Measurements from ENCODE around the gene FERMT2. TPM values are rescaled to one million over a fixed set of nuclear protein-coding genes. Genes with fewer than 3 reads are reported as not detected.

FERMT2 gene
- total RNA-seq, 1 donor from 2014 or later = 2.1 TPM

DNA sequence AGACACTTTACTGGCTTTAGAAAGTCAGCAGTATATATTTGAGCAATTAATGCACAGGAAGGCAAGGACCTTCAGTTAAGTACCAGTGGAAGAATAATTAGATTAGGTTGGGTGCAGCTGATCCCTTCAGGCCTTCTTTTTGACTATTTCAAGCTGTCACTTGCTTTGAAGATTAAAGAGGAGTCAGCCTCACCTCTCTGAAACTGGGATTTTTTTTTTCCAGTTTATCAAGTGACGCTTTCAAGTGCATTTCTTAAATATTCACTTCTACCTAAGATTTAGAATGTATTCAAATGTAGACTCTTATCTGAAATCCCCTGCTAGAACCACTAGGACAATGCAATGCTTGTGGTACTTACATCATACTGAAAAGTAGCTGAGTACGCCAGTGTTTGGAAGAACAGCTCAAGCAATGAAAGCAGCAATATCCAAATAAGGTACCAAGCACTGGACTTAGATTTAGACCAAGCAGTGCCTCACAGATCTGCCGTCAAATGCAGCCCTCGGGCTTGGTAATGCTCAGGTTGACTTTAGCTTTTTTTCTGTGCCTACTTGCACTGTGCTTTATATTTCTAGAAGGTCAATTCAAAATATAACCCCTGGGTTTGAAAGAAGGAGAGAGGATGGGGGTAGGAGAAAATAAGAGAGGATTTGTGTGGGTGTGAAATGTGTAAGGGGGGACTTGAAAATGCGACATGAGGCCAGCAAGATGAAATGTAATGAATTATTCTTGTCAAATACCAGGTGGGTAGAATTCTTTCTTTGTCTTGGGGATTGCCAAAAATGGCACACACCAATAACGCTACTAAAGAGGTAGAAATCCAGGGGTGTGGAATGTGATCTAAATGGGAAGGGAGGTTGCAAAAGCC is 3.7 kb upstream of the FERMT2 start:
- Mint-ChIP-seq H3K27me3 (ENCODE audit: insufficient read depth) (peaks cover 36% of the 10 kb centered on the region), H3K4me3 (no peak overlapping the region), H3K4me1 (ENCODE audit: low read depth) (peaks cover 9% of the 10 kb centered on the region), H3K27ac (no peak overlapping the region), H3K36me3 (ENCODE audit: low read depth) (no peaks in the 10 kb centered on the region), H3K9me3 (no peaks in the 10 kb centered on the region)
- intact Hi-C loops (cut with micrococcal nuclease) = no loop called here
- DNase-seq (ENCODE audit: low spot score) = no peak

DNA sequence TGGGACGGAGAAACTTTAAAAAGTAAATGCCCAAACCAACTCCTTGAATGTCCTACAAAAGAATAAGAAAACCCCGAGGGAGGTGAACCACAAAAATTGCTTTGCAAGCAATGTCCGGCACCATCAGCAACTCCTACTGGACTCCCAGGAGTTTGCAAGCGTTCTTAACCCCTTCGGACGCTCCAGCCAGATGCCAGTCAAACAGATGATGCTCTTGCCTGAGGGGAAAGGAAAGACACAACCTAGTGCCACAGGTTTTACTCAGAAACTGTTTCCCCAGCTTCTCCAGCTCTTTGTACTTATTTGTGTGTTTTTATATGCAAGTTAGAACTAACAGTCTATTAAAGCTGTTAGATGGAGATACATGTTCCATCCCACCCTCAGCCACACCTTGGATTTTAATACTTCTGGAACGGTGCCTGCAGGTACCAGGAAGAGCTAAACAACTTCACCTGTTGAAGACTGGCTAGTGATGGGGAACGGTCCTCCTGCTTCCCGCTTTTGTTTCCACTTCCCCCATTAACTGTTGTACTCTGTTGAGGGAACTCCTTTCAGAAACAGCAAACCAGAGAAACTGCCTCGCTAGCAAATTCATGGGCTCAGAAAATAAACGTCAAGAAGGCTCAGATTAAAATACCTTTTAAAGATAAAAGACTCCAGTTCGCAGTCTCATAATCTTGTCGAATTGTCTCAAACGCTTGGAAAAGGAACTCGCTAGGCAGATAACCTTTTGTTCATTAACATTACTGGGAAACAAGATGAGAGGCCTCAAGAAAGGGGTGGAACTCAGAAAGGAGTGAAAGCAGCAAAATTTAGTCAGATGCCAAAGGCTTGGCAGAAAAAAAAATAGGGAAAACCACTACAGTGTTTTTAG is 1.1 kb upstream of the FERMT2 start:
- Mint-ChIP-seq H3K9me3 (no peaks in the 10 kb centered on the region), H3K36me3 (ENCODE audit: low read depth) (no peaks in the 10 kb centered on the region), H3K27ac (no peak overlapping the region), H3K27me3 (ENCODE audit: insufficient read depth) (peaks cover 56% of the 10 kb centered on the region), H3K4me1 (ENCODE audit: low read depth) (peaks cover 14% of the 10 kb centered on the region), H3K4me3 (peak overlapping the region; percentile 49)
- no peak for DNase-seq (ENCODE audit: low spot score)
- intact Hi-C loops (cut with micrococcal nuclease) = loop anchor here (1.0 to 2.0 kb wide), 2 partner anchors 34 to 399 kb away; partner anchors contain the start of genes GPR137C and TXNDC16

DNA sequence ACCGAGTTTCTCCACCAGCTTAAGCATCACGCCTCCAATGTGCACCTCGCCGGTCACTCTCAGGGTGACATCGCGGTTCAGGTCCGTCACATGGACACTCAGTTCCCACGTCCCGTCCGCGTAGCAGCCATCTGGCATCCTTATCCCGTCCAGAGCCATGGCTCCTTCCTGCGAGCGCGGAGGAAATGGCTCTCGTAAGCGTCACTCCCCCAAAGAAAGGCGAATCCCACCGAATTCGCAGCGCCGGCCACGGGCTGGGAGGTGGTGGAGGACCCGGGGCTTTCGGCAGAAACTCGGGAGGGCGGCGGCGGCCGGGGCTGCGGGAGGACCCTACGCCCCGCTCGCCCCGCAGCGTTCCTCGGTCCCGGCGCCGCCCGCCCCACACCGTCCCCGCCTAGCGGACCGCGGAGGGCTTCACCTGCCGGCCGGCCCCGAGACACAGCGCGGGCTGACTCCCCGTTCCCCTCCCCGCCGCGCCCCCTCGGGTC is 396 bp downstream of the FERMT2 start:
- Mint-ChIP-seq H3K36me3 (ENCODE audit: low read depth) (no peaks in the 10 kb centered on the region), H3K9me3 (no peaks in the 10 kb centered on the region), H3K4me3 (peak overlapping the region; percentile 83), H3K4me1 (ENCODE audit: low read depth) (peaks cover 14% of the 10 kb centered on the region), H3K27me3 (ENCODE audit: insufficient read depth) (peaks cover 56% of the 10 kb centered on the region), H3K27ac (peak overlapping the region; percentile 3)
- no peak for DNase-seq (ENCODE audit: low spot score)
- intact Hi-C loops (cut with micrococcal nuclease) = loop anchor here (2.0 kb wide), 1 partner anchor 398 kb away; the partner anchor contains the start of genes GPR137C and TXNDC16

DNA sequence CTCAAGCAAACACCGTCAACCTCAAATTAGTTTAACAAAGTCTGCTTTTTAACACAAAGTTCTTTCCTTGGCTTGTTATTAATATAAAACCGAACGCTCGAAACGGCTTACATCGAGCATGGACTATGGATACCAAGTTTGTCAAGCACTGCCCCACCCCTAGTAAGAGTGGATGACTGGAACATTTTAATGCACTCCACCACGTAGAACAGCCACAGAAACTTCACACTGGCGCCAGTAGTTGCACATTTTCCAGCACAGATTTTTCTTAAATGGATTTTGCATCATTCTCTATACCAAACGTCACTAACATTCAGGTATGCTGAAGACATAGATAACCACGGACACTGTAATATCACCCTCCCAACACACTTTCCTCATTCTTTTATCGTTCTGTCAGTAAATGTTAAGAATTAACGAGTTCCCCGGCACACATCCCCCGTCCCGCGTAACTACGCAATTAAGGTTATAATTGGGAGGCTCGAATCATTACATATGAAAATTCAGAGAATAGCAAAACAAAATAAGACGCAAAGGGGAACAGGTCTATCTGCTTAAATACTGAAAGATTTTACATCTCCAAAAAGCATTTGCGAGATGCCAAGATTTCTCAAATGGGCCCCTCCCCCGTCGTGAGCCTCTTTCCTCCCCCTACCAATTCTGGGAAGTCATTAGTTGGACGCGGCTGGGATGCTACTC is 990 bp downstream of the FERMT2 start:
- peaks cover 14% of the 10 kb centered on the region for H3K4me1 Mint-ChIP-seq (ENCODE audit: low read depth)
- H3K4me3 Mint-ChIP-seq = peak overlapping the region; percentile 83
- intact Hi-C loops (cut with micrococcal nuclease) = loop anchor here (2.0 kb wide), 1 partner anchor 397 kb away; the partner anchor contains the start of genes GPR137C and TXNDC16
- H3K27ac Mint-ChIP-seq = peak overlapping the region; percentile 19
- peaks cover 53% of the 10 kb centered on the region for H3K27me3 Mint-ChIP-seq (ENCODE audit: insufficient read depth)
- no peak for DNase-seq (ENCODE audit: low spot score)
- H3K36me3 Mint-ChIP-seq (ENCODE audit: low read depth) = no peaks in the 10 kb centered on the region
- no peaks in the 10 kb centered on the region for H3K9me3 Mint-ChIP-seq

DNA sequence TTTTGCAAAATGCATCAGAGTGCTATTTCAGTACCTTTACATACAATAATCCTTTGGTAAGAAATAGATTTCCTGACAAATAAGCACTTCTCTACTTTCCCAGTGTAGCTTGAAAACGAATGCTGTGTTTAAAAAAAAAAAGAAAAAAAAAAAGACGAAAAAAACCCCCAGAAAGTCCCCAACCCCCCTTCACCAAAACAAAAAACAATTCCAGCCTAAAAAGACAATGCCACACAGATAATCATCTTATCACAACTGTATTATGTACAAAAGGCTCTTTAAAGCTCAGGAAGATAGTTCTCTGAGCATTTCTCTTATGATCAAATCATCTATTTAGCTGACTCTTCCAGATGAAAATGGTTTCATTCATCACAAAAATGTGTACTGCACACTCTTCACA is 1.6 kb downstream of the FERMT2 start:
- Mint-ChIP-seq H3K9me3 (no peaks in the 10 kb centered on the region), H3K36me3 (ENCODE audit: low read depth) (no peaks in the 10 kb centered on the region), H3K27me3 (ENCODE audit: insufficient read depth) (peaks cover 51% of the 10 kb centered on the region), H3K27ac (no peak overlapping the region), H3K4me3 (peak overlapping the region; percentile 83), H3K4me1 (ENCODE audit: low read depth) (peaks cover 14% of the 10 kb centered on the region)
- no peak for DNase-seq (ENCODE audit: low spot score)
- intact Hi-C loops (cut with micrococcal nuclease) = no loop called here

DNA sequence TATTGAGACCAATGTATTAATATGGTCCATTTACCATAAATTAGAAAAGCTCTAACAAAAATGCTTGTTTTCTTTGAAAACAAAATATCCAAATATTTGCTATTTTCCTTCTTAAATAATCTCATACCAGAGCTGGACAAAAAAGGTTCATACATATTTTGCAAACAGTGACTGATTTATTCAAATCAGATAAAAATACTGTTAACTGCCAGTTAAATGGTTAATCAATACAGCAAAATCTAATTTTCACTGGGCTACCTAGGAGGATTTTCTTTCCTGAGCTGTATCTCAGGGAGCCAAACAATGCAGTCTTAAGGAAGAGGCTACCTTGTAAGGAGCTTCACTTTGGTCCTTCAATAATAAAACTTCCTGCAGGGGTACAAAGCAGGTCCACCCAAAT is 2.0 kb downstream of the FERMT2 start:
- H3K4me3 Mint-ChIP-seq = no peak overlapping the region
- intact Hi-C loops (cut with micrococcal nuclease) = no loop called here
- H3K4me1 Mint-ChIP-seq (ENCODE audit: low read depth) = peaks cover 14% of the 10 kb centered on the region

DNA sequence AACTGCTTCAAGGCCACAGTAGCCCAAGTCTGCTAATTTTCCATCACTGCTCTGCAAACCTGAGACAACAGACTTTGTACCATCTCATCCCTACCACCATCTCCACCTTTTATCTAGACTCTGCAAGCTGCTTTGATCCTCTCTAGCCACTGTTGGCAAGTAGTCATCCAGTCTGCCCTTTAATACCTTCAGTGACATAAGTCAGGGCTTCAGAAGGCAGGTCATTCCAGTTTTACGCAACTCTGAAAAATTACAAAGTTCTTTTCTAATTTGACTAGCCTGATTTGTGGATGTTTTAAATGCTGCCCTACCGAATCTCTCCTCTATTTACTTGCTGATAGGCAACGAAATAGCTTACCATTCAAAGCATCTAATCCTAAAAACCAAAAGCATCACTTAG is 2.8 kb downstream of the FERMT2 start:
- Mint-ChIP-seq H3K9me3 (no peaks in the 10 kb centered on the region), H3K27me3 (ENCODE audit: insufficient read depth) (peaks cover 45% of the 10 kb centered on the region)

More for the DNA sequence above, 2.0 kb downstream of the FERMT2 start:
- H3K27me3 Mint-ChIP-seq (ENCODE audit: insufficient read depth) = peaks cover 51% of the 10 kb centered on the region
- no peaks in the 10 kb centered on the region for H3K9me3 Mint-ChIP-seq
- DNase-seq (ENCODE audit: low spot score) = no peak
- no peak overlapping the region for H3K27ac Mint-ChIP-seq
- no peaks in the 10 kb centered on the region for H3K36me3 Mint-ChIP-seq (ENCODE audit: low read depth)

DNA sequence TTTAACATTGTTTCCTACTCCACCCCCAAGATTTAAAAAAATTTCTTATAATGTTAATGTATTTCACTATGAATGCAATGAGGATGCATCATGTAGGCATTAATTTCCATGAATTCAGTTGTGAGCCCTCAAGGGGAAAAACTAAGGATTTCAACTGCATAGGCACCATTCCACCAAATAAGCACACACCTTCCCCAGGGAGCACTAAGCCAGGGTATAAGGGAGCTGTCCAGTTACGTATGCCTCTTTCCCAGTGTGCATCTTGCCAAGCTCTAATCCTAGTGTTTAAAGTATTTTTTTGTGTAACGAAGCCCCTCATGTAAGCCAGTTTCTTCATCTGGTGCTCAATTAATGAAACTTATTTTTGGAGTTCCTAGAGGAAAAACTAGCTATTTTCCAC is 6.6 kb downstream of the FERMT2 start:
- intact Hi-C loops (cut with micrococcal nuclease) = no loop called here
- Mint-ChIP-seq H3K36me3 (ENCODE audit: low read depth) (no peaks in the 10 kb centered on the region), H3K27me3 (ENCODE audit: insufficient read depth) (peaks cover 19% of the 10 kb centered on the region), H3K4me1 (ENCODE audit: low read depth) (peaks cover 2% of the 10 kb centered on the region), H3K4me3 (no peak overlapping the region), H3K27ac (no peak overlapping the region), H3K9me3 (no peaks in the 10 kb centered on the region)
- DNase-seq (ENCODE audit: low spot score) = no peak

More for the DNA sequence above, 2.8 kb downstream of the FERMT2 start:
- H3K4me3 Mint-ChIP-seq = no peak overlapping the region
- H3K36me3 Mint-ChIP-seq (ENCODE audit: low read depth) = no peaks in the 10 kb centered on the region
- peaks cover 14% of the 10 kb centered on the region for H3K4me1 Mint-ChIP-seq (ENCODE audit: low read depth)
- H3K27ac Mint-ChIP-seq = no peak overlapping the region
- no peak for DNase-seq (ENCODE audit: low spot score)
- intact Hi-C loops (cut with micrococcal nuclease) = no loop called here

DNA sequence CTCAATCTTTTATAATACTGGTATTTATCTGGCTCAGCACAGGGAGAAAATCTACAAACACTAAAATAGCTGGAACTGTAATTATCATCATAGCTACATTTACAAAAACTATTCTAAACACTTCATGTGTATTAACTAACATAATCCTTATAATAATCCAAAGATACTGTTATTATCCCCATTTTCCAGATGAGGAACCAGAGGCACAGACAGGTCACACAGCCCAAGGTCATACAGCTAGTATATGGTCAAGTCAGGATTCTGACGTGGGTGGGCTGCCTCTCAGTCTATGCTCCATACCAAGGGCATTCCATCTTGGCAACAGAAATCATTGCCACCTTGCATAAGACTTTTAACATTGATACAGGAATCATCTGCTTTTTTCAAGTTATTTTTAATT is 11.4 kb downstream of the FERMT2 start:
- Mint-ChIP-seq H3K4me3 (no peak overlapping the region), H3K27ac (no peak overlapping the region), H3K27me3 (ENCODE audit: insufficient read depth) (peaks cover 9% of the 10 kb centered on the region), H3K9me3 (no peaks in the 10 kb centered on the region), H3K36me3 (ENCODE audit: low read depth) (no peaks in the 10 kb centered on the region), H3K4me1 (ENCODE audit: low read depth) (no peaks in the 10 kb centered on the region)
- DNase-seq (ENCODE audit: low spot score) = no peak
- intact Hi-C loops (cut with micrococcal nuclease) = no loop called here

DNA sequence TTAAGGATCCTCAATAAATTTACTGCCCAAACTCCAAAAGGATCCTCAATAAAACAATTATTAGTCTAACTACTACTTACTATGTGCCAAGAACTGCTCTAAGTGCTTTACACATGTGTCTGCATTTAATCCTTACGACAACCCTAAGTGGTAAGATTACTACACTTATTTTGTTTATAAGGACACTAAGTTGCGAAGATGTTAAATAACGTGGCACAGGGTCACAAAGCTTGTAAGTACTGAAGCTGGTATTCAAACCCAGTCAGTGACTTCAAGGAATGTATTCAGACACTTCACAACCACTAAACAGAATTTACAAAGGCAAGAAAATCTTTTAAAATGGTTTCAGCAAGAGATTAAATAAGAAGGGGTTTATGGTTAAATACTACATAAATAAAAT is 13.0 kb downstream of the FERMT2 start:
- no peaks in the 10 kb centered on the region for H3K9me3 Mint-ChIP-seq
- intact Hi-C loops (cut with micrococcal nuclease) = no loop called here
- H3K36me3 Mint-ChIP-seq (ENCODE audit: low read depth) = no peaks in the 10 kb centered on the region
- H3K4me1 Mint-ChIP-seq (ENCODE audit: low read depth) = no peaks in the 10 kb centered on the region
- peaks cover 10% of the 10 kb centered on the region for H3K27me3 Mint-ChIP-seq (ENCODE audit: insufficient read depth)
- no peak overlapping the region for H3K4me3 Mint-ChIP-seq
- DNase-seq (ENCODE audit: low spot score) = no peak
- no peak overlapping the region for H3K27ac Mint-ChIP-seq

DNA sequence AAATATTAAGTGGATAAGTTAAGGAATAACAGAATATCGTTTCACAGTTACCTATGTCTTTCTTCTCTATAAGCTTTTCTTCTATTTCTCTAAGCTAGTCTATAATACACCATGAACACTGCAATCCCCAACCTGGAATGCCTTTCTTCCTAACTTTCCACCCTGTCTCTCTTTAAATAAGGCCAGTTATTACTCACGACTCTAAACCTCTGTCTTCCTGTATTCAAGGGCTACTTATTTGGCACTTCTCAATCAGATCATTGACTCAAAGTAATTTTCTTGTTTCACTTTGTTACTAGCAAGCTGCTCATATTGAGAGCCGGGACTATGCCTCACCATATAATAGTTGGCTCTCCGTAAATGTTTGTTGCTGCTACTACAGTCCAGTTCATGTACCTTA is 13.5 kb downstream of the FERMT2 start:
- Mint-ChIP-seq H3K36me3 (ENCODE audit: low read depth) (no peaks in the 10 kb centered on the region), H3K9me3 (no peaks in the 10 kb centered on the region), H3K4me1 (ENCODE audit: low read depth) (no peaks in the 10 kb centered on the region), H3K27me3 (ENCODE audit: insufficient read depth) (peaks cover 10% of the 10 kb centered on the region), H3K27ac (no peak overlapping the region), H3K4me3 (no peak overlapping the region)
- intact Hi-C loops (cut with micrococcal nuclease) = no loop called here
- DNase-seq (ENCODE audit: low spot score) = no peak

DNA sequence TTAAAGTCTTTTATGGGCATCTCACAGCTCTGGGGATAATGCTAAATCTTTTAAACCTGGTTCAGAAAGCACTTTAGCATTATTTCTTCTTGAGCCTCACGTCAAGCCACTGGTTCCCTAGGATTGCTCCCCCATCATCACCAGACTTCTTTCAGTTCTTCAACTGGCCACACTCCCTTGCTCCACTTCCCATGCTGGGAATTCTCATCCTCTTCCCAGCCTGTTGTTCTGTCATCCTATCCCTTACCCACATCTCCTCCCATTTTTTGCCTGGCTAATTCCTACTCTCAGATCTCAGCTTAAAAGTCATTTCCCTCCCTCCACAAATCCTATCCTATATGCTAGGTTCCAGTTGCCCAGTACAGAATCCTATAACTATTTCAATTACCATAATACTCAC is 14.4 kb downstream of the FERMT2 start:
- intact Hi-C loops (cut with micrococcal nuclease) = no loop called here
- Mint-ChIP-seq H3K27ac (no peak overlapping the region), H3K27me3 (ENCODE audit: insufficient read depth) (peaks cover 10% of the 10 kb centered on the region), H3K4me3 (no peak overlapping the region), H3K4me1 (ENCODE audit: low read depth) (no peaks in the 10 kb centered on the region), H3K36me3 (ENCODE audit: low read depth) (no peaks in the 10 kb centered on the region), H3K9me3 (no peaks in the 10 kb centered on the region)
- DNase-seq (ENCODE audit: low spot score) = no peak

Measured in activated T-helper 1 cell treated with anti-CD3 and anti-CD28 coated beads, Interleukin-12 subunit alpha, Interleukin-12 subunit beta, Interleukin-2, Interleukin-4 antibody, amounts not matched to agents 30 ng/mL and 10 ng/mL and 1 ng/mL, durations not matched to agents 14 hours and 24 hours and 36 hours (primary cell).